Neuronal stem cell (in vitro differentiated cells): ENCODE data around the gene CEP295NL.

Experiments used
- DNase-seq: peaks from one replicate; pipeline ENCODE4 v3.0.0-alpha.2; 2013; ENCODE audit warnings: low spot score
- H2AFZ ChIP-seq: one replicate; pipeline ENCODE4 v1.6.1; 2013; ENCODE audit warnings: mild to moderate bottlenecking, low read length, inconsistent platforms
- H2AK5ac ChIP-seq: 2 replicates; pipeline ENCODE4 v1.6.1; 2013; ENCODE audit warnings: low read depth, mild to moderate bottlenecking, inconsistent platforms, low read length, moderate library complexity, mixed read lengths
- H2BK120ac ChIP-seq: 2 replicates; pipeline ENCODE4 v1.6.1; 2013; ENCODE audit warnings: low read depth, mild to moderate bottlenecking, inconsistent platforms, low read length, moderate library complexity, mixed read lengths
- H2BK12ac ChIP-seq: one replicate; pipeline ENCODE4 v1.6.1; 2013; ENCODE audit warnings: low read length, inconsistent platforms
- H2BK15ac ChIP-seq: 2 replicates; pipeline ENCODE4 v1.6.1; 2013; ENCODE audit warnings: mild to moderate bottlenecking, low read length, inconsistent platforms, mixed read lengths
- H2BK5ac ChIP-seq: one replicate; pipeline ENCODE4 v1.6.1; 2013; ENCODE audit warnings: inconsistent platforms, mild to moderate bottlenecking, low read length, moderate library complexity
- H3K14ac ChIP-seq: one replicate; pipeline ENCODE4 v1.6.1; 2013; ENCODE audit warnings: low read length, inconsistent platforms
- H3K18ac ChIP-seq: 2 replicates; pipeline ENCODE4 v1.6.1; 2013; ENCODE audit warnings: low read length, inconsistent platforms
- H3K23ac ChIP-seq: 2 replicates; pipeline ENCODE4 v1.6.1; 2013; ENCODE audit warnings: low read depth, mild to moderate bottlenecking, mixed read lengths, low read length, inconsistent platforms; ENCODE audit not compliant: poor library complexity
- H3K27ac ChIP-seq: replicated peaks from 3 replicates; pipeline ENCODE4 v1.5.1; 2013; ENCODE audit warnings: low read length, inconsistent platforms
- H3K27me3 ChIP-seq, 3 experiments: 2 replicates each; pipeline ENCODE4 v1.6.1; 2013; ENCODE audit warnings: low read length in 3 of 3, mild to moderate bottlenecking in 2 of 3, inconsistent platforms in 1 of 3, low read depth in 1 of 3, mixed read lengths in 1 of 3, moderate library complexity in 1 of 3; ENCODE audit not compliant: control insufficient read depth in 3 of 3, insufficient read depth in 3 of 3
- H3K36me3 ChIP-seq, 2 donors: replicated peaks in 1 of 2; 2 replicates each; pipeline ENCODE4 v1.6.1; 2013; ENCODE audit warnings: low read length in 2 of 2; ENCODE audit not compliant: control insufficient read depth in 2 of 2, insufficient read depth in 2 of 2
- H3K4ac ChIP-seq: 2 replicates; pipeline ENCODE4 v1.6.1; 2013; ENCODE audit warnings: inconsistent platforms, mild to moderate bottlenecking, low read length, moderate library complexity
- H3K4me1 ChIP-seq, 2 donors: 1 replicate in 1 of 2; 2 replicates in 1 of 2; pipeline ENCODE4 v1.6.1; 2013; ENCODE audit warnings: low read length in 2 of 2, low read depth in 1 of 2; ENCODE audit not compliant: control insufficient read depth in 2 of 2, insufficient read depth in 1 of 2
- H3K4me2 ChIP-seq: one replicate; pipeline ENCODE4 v1.6.1; 2013; ENCODE audit warnings: mild to moderate bottlenecking, low read length, inconsistent platforms; ENCODE audit not compliant: insufficient read depth, poor library complexity, severe bottlenecking
- H3K4me3 ChIP-seq, 2 donors: 2 replicates each; pipeline ENCODE4 v1.5.1; 2013; ENCODE audit warnings: low read length in 2 of 2, mild to moderate bottlenecking in 2 of 2, inconsistent platforms in 1 of 2, moderate library complexity in 1 of 2
- H3K79me1 ChIP-seq: one replicate; pipeline ENCODE4 v1.6.1; 2013; ENCODE audit warnings: low read depth, mild to moderate bottlenecking, inconsistent platforms, low read length, moderate library complexity
- H3K9ac ChIP-seq: one replicate; pipeline ENCODE4 v1.6.1; 2013; ENCODE audit warnings: mild to moderate bottlenecking, low read depth, low read length, inconsistent platforms; ENCODE audit not compliant: poor library complexity
- H3K9me3 ChIP-seq, 2 donors: replicated peaks in 1 of 2; 2 replicates each; pipeline versions ENCODE3 to v1.6.1; 2013; ENCODE audit warnings: low read length in 2 of 2, mild to moderate bottlenecking in 2 of 2, inconsistent platforms in 1 of 2, low read depth in 1 of 2, mixed read lengths in 1 of 2, moderate library complexity in 1 of 2; ENCODE audit not compliant: control insufficient read depth in 2 of 2, insufficient read depth in 1 of 2
- H4K8ac ChIP-seq: one replicate; pipeline ENCODE4 v1.6.1; 2013; ENCODE audit warnings: low read depth, mild to moderate bottlenecking, inconsistent platforms, low read length, moderate library complexity
- H4K91ac ChIP-seq: one replicate; pipeline ENCODE4 v1.6.1; 2013; ENCODE audit warnings: low read length, low read depth, mild to moderate bottlenecking, inconsistent platforms; ENCODE audit not compliant: poor library complexity
- WGBS, 2 donors: extraction: QIAGEN DNeasy Blood & Tissue Kit; methylation state at CpG; one replicate each; pipeline ENCODE4 v1.1.7; 2013; ENCODE audit warnings: missing lambda C conversion rate in 2 of 2, mixed read lengths in 1 of 2; ENCODE audit not compliant: insufficient read length in 2 of 2, insufficient replicate concordance in 1 of 2; ENCODE audit errors: extremely low coverage in 2 of 2; 5-methylcytosine and 5-hydroxymethylcytosine counted together

CEP295NL gene

GRCh38 chr17:78919861-78920450 is 17.0 kb upstream of the CEP295NL start:
- Histone ChIP-seq H4K8ac (no peak overlapping the region), H3K27me3 (no peaks in the 10 kb centered on the region), H3K4me2 (no peak overlapping the region), H2BK15ac (no peak overlapping the region), H3K23ac (peak overlapping the region; percentile 90), H3K4ac (no peak overlapping the region), H3K27ac (no peak overlapping the region), H3K18ac (peak overlapping the region; percentile 62), H3K9ac (peak overlapping the region; percentile 30), H2BK5ac (no peak overlapping the region), H2BK12ac (no peak overlapping the region), H2AK5ac (no peak overlapping the region), H3K4me1 (peaks cover 18 to 25% of the 10 kb centered on the region in 2 donors), H3K9me3 (peaks cover 0 to 2% of the 10 kb centered on the region in 2 donors), H3K79me1 (peaks cover 30% of the 10 kb centered on the region), H3K4me3 (no peak overlapping the region), H2BK120ac (no peak overlapping the region), H2AFZ (no peak overlapping the region), H4K91ac (peak overlapping the region; percentile 27), H3K14ac (no peak overlapping the region), H3K36me3 (peaks cover 6% of the 10 kb centered on the region in 2 donors)
- DNase-seq = no peak
- WGBS, 2 donors = no CpG with 5 or more reads among the region's 20 CpGs

- no peak overlapping the region for H3K18ac ChIP-seq
- H3K23ac ChIP-seq = no peak overlapping the region
- WGBS, 2 donors = no CpG with 5 or more reads among the region's 14 CpGs
- H3K14ac ChIP-seq = no peak overlapping the region
- H2AFZ ChIP-seq = no peak overlapping the region
- no peaks in the 10 kb centered on the region for H3K27me3 ChIP-seq
- H3K9me3 ChIP-seq = peaks cover 0 to 2% of the 10 kb centered on the region in 2 donors
- peaks cover 28% of the 10 kb centered on the region for H3K79me1 ChIP-seq
- peaks cover 16 to 24% of the 10 kb centered on the region in 2 donors for H3K4me1 ChIP-seq
- no peak overlapping the region for H2BK5ac ChIP-seq
- H2AK5ac ChIP-seq = peak overlapping the region; percentile 40
- no peak overlapping the region for H4K91ac ChIP-seq
- H2BK12ac ChIP-seq = no peak overlapping the region
- no peak overlapping the region for H3K27ac ChIP-seq
- no peak overlapping the region for H4K8ac ChIP-seq
- H3K4me3 ChIP-seq = no peak overlapping the region
- no peak for DNase-seq
- no peak overlapping the region for H3K4me2 ChIP-seq
- no peak overlapping the region for H2BK120ac ChIP-seq
- peaks cover 6% of the 10 kb centered on the region in 2 donors for H3K36me3 ChIP-seq
- H3K9ac ChIP-seq = no peak overlapping the region
- H2BK15ac ChIP-seq = no peak overlapping the region
- no peak overlapping the region for H3K4ac ChIP-seq
These were observed 16.0 kb upstream of the CEP295NL start for GRCh38 chr17:78918979-78919378.

GRCh38 chr17:78917451-78918275 is 14.7 kb upstream of the CEP295NL start:
- Histone ChIP-seq H4K91ac (no peak overlapping the region), H3K27me3 (no peaks in the 10 kb centered on the region), H2BK5ac (no peak overlapping the region), H3K4ac (no peak overlapping the region), H3K18ac (peak overlapping the region; percentile 74), H2AK5ac (no peak overlapping the region), H2BK12ac (no peak overlapping the region), H3K9ac (no peak overlapping the region), H3K4me1 (peaks cover 4 to 16% of the 10 kb centered on the region in 2 donors), H3K23ac (peak overlapping the region; percentile 98), H3K4me3 (no peak overlapping the region), H2AFZ (no peak overlapping the region), H2BK120ac (no peak overlapping the region), H3K9me3 (peaks cover 0 to 2% of the 10 kb centered on the region in 2 donors), H3K4me2 (no peak overlapping the region), H2BK15ac (no peak overlapping the region), H3K27ac (no peak overlapping the region), H4K8ac (no peak overlapping the region), H3K79me1 (peaks cover 31% of the 10 kb centered on the region), H3K36me3 (peaks cover 6 to 9% of the 10 kb centered on the region in 2 donors), H3K14ac (no peak overlapping the region)
- DNase-seq = no peak
- WGBS, 2 donors = no CpG with 5 or more reads among the region's 21 CpGs
